ENCODE data around the gene BDKRB1. TPM values are rescaled to one million over a fixed set of nuclear protein-coding genes. Genes with fewer than 3 reads are reported as not detected.

BDKRB1 gene
- total RNA-seq, 1 donor from 2014 or later = not detected

DNA sequence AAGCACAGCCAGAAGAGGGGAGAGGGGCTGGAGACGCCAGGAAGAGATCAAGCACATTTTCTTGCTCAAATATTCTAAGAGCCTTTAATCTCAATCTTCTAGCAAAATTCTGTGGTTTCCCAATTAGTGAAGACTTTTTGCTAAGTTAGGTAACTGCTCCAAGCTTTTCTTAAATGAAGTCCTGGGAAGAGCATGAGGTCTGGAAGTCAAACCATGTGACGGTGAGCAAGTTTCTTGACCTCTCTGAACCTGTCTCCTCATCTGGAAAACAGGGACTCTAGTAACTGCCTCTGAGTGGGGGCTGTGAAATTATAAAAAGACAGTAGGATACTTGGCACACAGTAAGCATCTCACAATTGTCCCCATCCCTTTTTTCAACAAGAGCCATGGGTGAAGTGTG, 24.1 kb downstream of the BDKRB1 start:
- no peak for DNase-seq (ENCODE audit: low read depth in 2 of 2)

DNA sequence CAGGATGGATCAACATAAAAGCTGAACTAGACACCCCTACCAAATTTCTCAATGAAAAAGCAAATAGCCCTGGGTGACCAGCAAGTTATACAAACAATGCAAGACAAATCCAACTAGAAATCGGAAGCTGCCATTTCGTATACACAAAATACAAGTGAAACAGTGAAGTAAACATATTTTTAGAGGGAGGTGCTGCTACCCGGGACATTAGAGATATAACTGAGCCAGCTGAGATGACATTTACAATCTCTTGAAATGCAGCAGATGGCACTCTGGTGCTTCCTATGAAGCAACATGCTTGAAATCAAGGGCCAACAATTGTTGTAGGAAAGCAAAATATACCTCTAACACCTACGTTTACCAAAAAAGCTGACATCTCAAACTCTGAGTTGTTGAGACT, 25.5 kb downstream of the BDKRB1 start:
- peak in 1 of 2 donors; percentile 21 for DNase-seq (ENCODE audit: low read depth in 2 of 2)

GRCh38 chr14:96284008-96284407, 28.0 kb downstream of the BDKRB1 start:
- DNase-seq (ENCODE audit: low read depth in 2 of 2) = no peak

DNA sequence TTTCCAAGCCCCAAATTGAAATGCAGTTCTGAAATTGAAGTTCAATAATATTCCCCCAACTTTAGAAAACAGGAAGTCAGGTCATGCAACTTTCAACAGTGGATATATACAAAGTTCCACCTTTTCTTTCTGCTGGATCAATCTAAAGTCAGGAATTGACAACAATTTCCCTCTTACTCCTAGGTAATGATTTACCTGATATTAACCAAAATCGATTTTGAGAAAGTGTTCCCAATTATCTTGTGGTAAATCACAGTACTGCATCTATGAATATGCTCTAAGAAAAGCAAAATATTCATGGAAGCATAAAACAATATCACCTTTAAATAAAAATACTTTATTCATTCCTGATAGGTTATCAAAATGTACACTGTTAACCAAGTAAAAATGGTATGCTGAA, 28.4 kb downstream of the BDKRB1 start:
- DNase-seq (ENCODE audit: low read depth in 2 of 2) = no peak

DNA sequence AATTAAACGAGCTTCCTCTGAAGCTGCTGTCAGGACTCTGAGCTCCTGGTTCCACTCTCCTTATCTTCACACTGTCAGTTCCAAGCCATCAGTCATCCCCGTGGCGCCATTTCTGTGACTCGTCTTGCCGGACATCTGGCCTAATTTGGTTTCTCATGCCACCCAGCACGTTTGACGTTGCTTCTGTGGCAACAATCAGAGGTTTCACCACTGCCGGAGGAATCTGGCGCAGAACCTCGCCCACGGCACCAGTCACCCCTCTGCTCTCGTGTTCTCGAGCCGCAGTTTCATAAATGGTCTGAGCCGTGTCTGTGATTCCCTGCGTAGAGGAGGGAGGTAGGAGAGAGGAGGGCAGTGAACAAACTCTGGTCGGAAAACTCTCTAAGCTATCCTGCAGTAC, 29.7 kb downstream of the BDKRB1 start:
- DNase-seq (ENCODE audit: low read depth in 2 of 2) = no peak

- no peak for DNase-seq (ENCODE audit: low read depth in 2 of 2)
These were observed 30.2 kb downstream of the BDKRB1 start for GRCh38 chr14:96286251-96286650.

DNA sequence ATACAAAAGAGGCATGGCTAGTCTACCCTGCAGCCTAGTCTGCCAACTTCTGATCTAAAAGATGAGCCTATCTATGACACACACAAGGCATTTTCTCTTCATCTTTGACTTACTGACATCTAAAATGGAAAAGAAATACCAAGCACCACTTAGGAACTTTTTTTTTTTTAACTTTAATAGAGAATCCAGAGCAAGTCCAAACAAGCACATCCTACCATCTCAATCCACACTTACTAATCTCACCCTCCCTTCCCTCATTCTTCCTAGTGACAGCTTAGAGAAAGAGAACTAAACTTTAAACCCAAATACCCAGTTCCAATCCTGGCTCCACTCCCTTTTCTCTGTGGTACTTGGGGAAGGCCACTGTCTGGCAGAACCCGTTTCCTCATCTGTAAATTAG, 31.8 kb downstream of the BDKRB1 start:
- no peak for DNase-seq (ENCODE audit: low read depth in 2 of 2)

DNA sequence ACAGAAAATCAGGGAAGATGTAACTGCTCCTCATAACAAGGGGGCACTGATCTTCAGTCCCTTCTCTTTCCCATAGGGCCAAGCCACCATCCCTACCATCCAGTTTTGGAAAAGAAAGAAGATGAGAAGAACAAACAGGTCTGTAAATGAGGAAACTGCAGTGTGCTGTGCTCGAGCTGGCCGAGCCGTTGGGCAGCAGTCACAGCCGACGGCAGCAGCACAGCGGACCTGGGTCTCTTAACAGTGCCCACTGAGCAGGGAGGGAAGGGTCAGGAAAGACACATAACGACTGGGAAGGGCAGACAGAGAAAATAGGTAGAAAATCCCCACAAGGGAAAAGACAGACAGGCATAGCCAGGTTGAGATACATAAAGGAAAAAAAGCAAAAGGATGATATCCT, 38.2 kb downstream of the BDKRB1 start:
- DNase-seq (ENCODE audit: low read depth in 2 of 2) = no peak

GRCh38 chr14:96297000-96297399, 41.0 kb downstream of the BDKRB1 start:
- DNase-seq (ENCODE audit: low read depth in 2 of 2) = peak; percentile 24 to 53

DNA sequence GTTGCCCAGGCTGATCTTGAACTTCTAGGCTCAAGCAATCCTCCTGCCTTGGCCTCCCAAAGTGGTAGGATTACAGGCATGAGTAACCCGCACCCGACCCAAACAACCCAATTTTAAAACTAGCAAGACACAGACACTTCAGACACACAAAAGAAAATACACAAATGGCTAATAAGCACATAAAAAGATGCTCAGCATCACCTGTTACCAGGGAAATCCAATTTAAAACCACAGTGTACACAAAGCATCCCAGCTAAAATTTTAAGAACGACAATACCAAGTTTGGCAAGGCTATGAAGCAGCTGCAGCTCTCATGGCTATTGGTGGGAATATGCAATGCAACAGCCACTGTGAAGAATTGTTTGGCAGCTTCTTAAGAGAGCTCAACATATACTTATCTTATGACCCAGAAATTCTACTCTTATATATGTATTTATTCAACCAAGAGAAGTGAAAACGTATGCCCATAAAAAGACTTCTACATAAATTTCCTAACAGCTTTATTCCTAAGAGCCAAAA, 42.0 kb downstream of the BDKRB1 start:
- no peak for DNase-seq (ENCODE audit: low read depth in 2 of 2)

GRCh38 chr14:96299441-96299840, 43.4 kb downstream of the BDKRB1 start:
- peak; percentile 71 to 79 for DNase-seq (ENCODE audit: low read depth in 2 of 2)

DNA sequence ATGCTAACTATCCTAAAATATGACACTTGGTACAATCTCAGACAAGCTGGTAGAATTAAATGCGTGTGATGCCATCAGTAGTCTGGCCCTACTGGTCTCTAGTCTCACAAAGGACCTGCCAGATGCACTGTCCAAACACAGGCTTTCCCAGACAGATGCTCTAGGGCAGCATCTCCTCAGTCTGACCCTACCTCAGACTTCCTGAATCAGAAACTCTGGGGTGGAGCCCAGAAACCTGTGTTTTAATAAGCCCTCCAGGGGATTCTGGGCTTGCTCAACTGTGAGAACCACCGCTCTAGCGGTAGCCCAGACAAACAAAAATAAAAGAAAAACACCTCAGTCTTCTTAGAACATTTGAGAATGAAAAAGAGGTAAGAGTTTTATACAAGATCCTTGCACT, 48.0 kb downstream of the BDKRB1 start:
- no peak for DNase-seq (ENCODE audit: low read depth in 2 of 2)

DNA sequence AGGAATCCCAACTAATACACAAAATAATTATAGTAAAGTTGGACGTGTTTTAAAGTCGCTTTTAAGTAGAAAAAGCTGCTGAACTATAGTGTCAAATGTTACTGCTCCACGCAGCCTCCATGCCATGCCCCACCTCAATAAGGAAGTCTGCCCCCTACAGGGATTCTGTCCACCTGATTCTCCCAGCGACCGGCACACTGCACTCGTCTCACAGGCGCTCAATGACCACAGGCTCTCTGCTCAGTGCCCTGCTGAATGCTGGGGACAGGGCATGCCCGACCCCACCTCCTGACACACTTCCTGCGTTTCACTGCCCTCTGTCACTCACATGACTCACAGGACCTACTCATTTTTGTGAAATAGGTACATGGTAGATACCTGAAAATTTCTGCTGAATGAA, 48.9 kb downstream of the BDKRB1 start:
- DNase-seq (ENCODE audit: low read depth in 2 of 2) = no peak

DNA sequence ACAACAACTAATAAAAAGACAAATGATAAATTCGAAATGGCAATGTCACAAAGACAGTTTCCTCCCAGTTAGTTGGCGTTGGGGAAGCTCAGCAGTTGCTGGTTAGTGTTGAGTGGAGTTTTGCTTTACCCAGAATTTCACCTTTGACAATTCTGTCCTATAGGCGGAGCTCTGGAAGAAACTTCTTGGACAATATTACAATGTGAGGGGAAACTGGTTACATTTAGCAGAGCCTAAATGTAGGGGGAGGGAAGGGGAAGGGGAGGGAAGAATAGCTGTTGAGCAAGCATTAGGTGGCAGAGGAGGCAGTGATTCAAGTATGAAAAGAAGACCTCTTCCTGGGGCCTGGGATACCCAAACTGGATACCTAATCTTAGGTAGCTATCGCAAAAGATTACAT, 51.4 kb downstream of the BDKRB1 start:
- DNase-seq (ENCODE audit: low read depth in 2 of 2) = no peak

- no peak for DNase-seq (ENCODE audit: low read depth in 2 of 2)
These were observed 53.3 kb downstream of the BDKRB1 start for GRCh38 chr14:96309133-96309895.

DNA sequence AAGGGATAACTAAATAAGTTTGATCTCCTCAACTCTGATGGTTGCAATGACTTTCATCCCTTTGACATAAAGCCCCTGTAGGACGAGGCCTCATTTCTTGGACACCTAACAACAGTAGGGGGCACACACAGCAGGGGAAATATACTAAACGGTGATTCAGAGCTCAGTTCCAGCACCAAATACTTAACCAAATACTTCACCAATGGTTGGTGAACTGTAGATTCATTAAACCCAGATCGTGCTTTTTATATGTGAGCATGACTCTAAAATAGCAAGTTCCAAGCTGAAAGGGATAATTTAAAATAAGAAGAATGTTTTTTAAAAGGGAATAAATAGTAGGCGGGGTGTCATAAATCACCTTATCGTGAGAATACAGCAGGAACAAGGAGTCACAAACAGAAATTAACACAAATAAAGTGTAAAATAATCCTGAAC, 53.9 kb downstream of the BDKRB1 start:
- DNase-seq (ENCODE audit: low read depth in 2 of 2) = peak; percentile 3 to 17

GRCh38 chr14:96310906-96311305, 54.9 kb downstream of the BDKRB1 start:
- DNase-seq (ENCODE audit: low read depth in 2 of 2) = no peak

Other genes with a start within 250 kb of the BDKRB1 start
- gene C14orf132, start 216.8 kb upstream of the BDKRB1 start, total RNA-seq = 1.3 and 3.8 TPM in 2 replicates
- gene BDKRB2, start 51.4 kb upstream of the BDKRB1 start, total RNA-seq = under 0.01 TPM in 2 replicates
- gene ATG2B, start 107.1 kb downstream of the BDKRB1 start, total RNA-seq = 12.6 and 15.7 TPM in 2 replicates
- gene GSKIP, start 107.3 kb downstream of the BDKRB1 start, total RNA-seq = 22.6 and 26.6 TPM in 2 replicates
- 0.44 and 0.99 TPM in 2 replicates for gene AK7, start 135.9 kb downstream of the BDKRB1 start, total RNA-seq
- gene PAPOLA, start 246.2 kb downstream of the BDKRB1 start, total RNA-seq = 69.7 and 94.0 TPM in 2 replicates